HG03135 (cell line): ENCODE results near the gene TMEM258.

Experiments used
- ATAC-seq: cut with Tn5 transposase; IDR thresholded peaks from one replicate; pipeline ENCODE4 v1.9.1; 2021; ENCODE audit warnings: mild to moderate bottlenecking, moderate library complexity; ENCODE audit not compliant: unreplicated experiment

Gene TMEM258

GRCh38 chr11:61762223-61762615 lies 30.2 kb downstream of the TMEM258 start:
- ATAC-seq, result no peak

- no peak for ATAC-seq
Observed at GRCh38 chr11:61761440-61762222, 30.8 kb downstream of the TMEM258 start.

GRCh38 chr11:61760946-61761345 lies 31.5 kb downstream of the TMEM258 start:
- ATAC-seq, result no peak

GRCh38 chr11:61757213-61757862 lies 35.1 kb downstream of the TMEM258 start:
- no peak for ATAC-seq

- ATAC-seq, result no peak
Observed at GRCh38 chr11:61756452-61757212, 35.8 kb downstream of the TMEM258 start.

GRCh38 chr11:61756147-61756451 lies 36.3 kb downstream of the TMEM258 start:
- no peak for ATAC-seq

- ATAC-seq, result no peak
Observed at GRCh38 chr11:61754534-61755482, 37.6 kb downstream of the TMEM258 start.

- no peak for ATAC-seq
Observed at GRCh38 chr11:61753672-61754071, 38.7 kb downstream of the TMEM258 start.

- ATAC-seq, result no peak
Observed at GRCh38 chr11:61752925-61753521, 39.4 kb downstream of the TMEM258 start.

GRCh38 chr11:61752117-61752924 lies 40.1 kb downstream of the TMEM258 start, which contains the start of gene MYRF:
TSS of gene MYRF (plus strand) at chr11:61752636. CDS start at chr11:61752745, 109 bp downstream.
- no peak for ATAC-seq

- no peak for ATAC-seq
Observed at GRCh38 chr11:61751384-61751783, 41.0 kb downstream of the TMEM258 start.

- no peak for ATAC-seq
Observed at GRCh38 chr11:61750631-61751273, 41.6 kb downstream of the TMEM258 start.

- no peak for ATAC-seq
Observed at GRCh38 chr11:61749591-61750217, 42.7 kb downstream of the TMEM258 start.

GRCh38 chr11:61747967-61748285 lies 44.5 kb downstream of the TMEM258 start:
- ATAC-seq, result peak; percentile 9

GRCh38 chr11:61747192-61747966 lies 45.0 kb downstream of the TMEM258 start:
- ATAC-seq, result peak; percentile 53

- no peak for ATAC-seq
Observed at GRCh38 chr11:61746442-61747191, 45.8 kb downstream of the TMEM258 start.

- ATAC-seq, result no peak
Observed at GRCh38 chr11:61745781-61746441, 46.5 kb downstream of the TMEM258 start.
